Spleen (tissue), 7 donors: ENCODE measurements around the gene CNKSR3.

Experiments used
- POLR2A ChIP-seq, 3 donors: fragments of 450-650 bp; IDR thresholded peaks; one replicate each; pipeline ENCODE4 v1.5.1; 2017; ENCODE audit warnings: antibody characterized with exemption in 3 of 3, mild to moderate bottlenecking in 1 of 3
- POLR2AphosphoS5 ChIP-seq, 3 donors: sonication (generic); formaldehyde crosslinking; IDR thresholded peaks; one replicate each; pipeline ENCODE4 v1.5.1; 2017; ENCODE audit warnings: antibody characterized with exemption in 3 of 3
- TF ChIP-seq, protein P1 (sequence below), 11 experiments: fragments of 200-600 bp in 7 of 11; fragments of 450-650 bp in 4 of 11; sonication (generic) in 4 of 11; IDR thresholded peaks in 8 of 11; conservative IDR thresholded peaks in 3 of 11; 1 replicate in 7 of 11; 2 replicates in 4 of 11; pipeline versions ENCODE4 v1.4.0 to v1.8.0; 2016 to 2021; ENCODE audit warnings: antibody characterized with exemption in 11 of 11, inconsistent platforms in 4 of 11, mild to moderate bottlenecking in 1 of 11
- donor health status: DM: no; HTN: no; CAD: no; lungs with moderate emphysema.
- donor health status: DM: no; HTN: no; CAD: no.
- donor health status: DM: no; HTN: no; CAD: no.

DNA sequence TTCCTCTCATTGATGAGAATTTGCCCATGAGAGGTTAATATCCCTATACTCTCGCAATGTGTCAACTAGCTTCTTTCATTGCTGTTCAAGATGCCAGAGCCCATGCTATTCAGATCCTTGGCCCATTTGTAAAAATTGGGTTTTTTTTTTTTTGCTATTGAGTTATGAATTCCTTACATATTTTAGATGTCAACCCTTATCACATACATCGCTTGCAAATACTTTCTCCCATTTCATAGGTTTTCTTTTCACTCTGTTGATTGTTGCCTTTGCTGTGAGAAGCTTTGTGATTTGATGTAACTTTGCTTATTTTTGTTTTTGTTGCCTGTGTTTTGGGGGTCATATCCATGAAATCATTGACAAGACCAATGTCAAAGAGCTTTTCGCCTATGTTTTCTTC lies 121.7 kb downstream of the CNKSR3 start:
- TF ChIP-seq, protein P1, sequence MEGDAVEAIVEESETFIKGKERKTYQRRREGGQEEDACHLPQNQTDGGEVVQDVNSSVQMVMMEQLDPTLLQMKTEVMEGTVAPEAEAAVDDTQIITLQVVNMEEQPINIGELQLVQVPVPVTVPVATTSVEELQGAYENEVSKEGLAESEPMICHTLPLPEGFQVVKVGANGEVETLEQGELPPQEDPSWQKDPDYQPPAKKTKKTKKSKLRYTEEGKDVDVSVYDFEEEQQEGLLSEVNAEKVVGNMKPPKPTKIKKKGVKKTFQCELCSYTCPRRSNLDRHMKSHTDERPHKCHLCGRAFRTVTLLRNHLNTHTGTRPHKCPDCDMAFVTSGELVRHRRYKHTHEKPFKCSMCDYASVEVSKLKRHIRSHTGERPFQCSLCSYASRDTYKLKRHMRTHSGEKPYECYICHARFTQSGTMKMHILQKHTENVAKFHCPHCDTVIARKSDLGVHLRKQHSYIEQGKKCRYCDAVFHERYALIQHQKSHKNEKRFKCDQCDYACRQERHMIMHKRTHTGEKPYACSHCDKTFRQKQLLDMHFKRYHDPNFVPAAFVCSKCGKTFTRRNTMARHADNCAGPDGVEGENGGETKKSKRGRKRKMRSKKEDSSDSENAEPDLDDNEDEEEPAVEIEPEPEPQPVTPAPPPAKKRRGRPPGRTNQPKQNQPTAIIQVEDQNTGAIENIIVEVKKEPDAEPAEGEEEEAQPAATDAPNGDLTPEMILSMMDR (IDR thresholded peaks at IDR 0.05 in 8 of 11, conservative IDR thresholded peaks at IDR 0.05 in 3 of 11), result no peak
- TF ChIP-seq POLR2A (IDR thresholded peaks at IDR 0.05) (no peak), POLR2AphosphoS5 (IDR thresholded peaks at IDR 0.05) (no peak)
